AG09309 (cell line): ENCODE results near the gene MORN3.
"Not testable (repeated sequence)": the region's sequence is repeated elsewhere in the genome, so short reads cannot be mapped to it uniquely, and the experiment has no call there.

ENCODE experiments used
- DNase-seq: peaks from one replicate; pipeline ENCODE4 v3.0.0-alpha.2; 2010; ENCODE audit warnings: low read depth
- H3K4me3 ChIP-seq: 2 replicates; pipeline ENCODE4 v1.5.1; 2011; ENCODE audit warnings: mild to moderate bottlenecking, low read depth, low read length, moderate library complexity; ENCODE audit not compliant: control insufficient read depth
- CTCF ChIP-seq: IDR thresholded peaks from 2 replicates; pipeline ENCODE4 v1.5.1; 2011; ENCODE audit warnings: mild to moderate bottlenecking, low read depth, low read length, inconsistent platforms; ENCODE audit not compliant: insufficient read depth, control insufficient read depth; ENCODE audit errors: missing control alignments

MORN3 gene

GRCh38 chr12:121702944-121703343 lies 33.5 kb upstream of the MORN3 start:
- no peak for TF ChIP-seq CTCF

GRCh38 chr12:121701667-121702277 lies 32.3 kb upstream of the MORN3 start:
- no peak overlapping the region for H3K4me3 ChIP-seq
- TF ChIP-seq CTCF, result no peak

More at GRCh38 chr12:121702944-121703343, 33.5 kb upstream of the MORN3 start:
- H3K4me3 ChIP-seq, result no peak overlapping the region
- DNase-seq, result no peak

GRCh38 chr12:121697861-121698260 lies 28.4 kb upstream of the MORN3 start:
- H3K4me3 ChIP-seq, DNase-seq: not testable (repeated sequence)

More at GRCh38 chr12:121701667-121702277, 32.3 kb upstream of the MORN3 start:
- DNase-seq, result no peak

- no peak for TF ChIP-seq CTCF
- no peak overlapping the region for H3K4me3 ChIP-seq
- DNase-seq, result no peak
Measured at GRCh38 chr12:121697093-121697698, 27.7 kb upstream of the MORN3 start.

- no peak for DNase-seq
- no peak overlapping the region for H3K4me3 ChIP-seq
- no peak for TF ChIP-seq CTCF
Measured at GRCh38 chr12:121693155-121693687, 23.8 kb upstream of the MORN3 start.

- not testable (repeated sequence) for DNase-seq, H3K4me3 ChIP-seq
Measured at GRCh38 chr12:121692744-121693143, 23.3 kb upstream of the MORN3 start.

- no peak overlapping the region for H3K4me3 ChIP-seq
- no peak for DNase-seq
- no peak for TF ChIP-seq CTCF
Measured at GRCh38 chr12:121689430-121689829, 20.0 kb upstream of the MORN3 start.
